HFF-Myc (cell line): ENCODE data around the gene SPOCK2.

ENCODE experiments used
- DNase-seq: peaks from one replicate; pipeline ENCODE4 v3.0.0-alpha.2; 2011; ENCODE audit warnings: low read depth; ENCODE audit errors: extremely low read depth
- H3K4me3 ChIP-seq: replicated peaks from 2 replicates; pipeline ENCODE4 v1.5.1; 2011; ENCODE audit warnings: low read depth, mild to moderate bottlenecking, control low read depth, low read length
- TF ChIP-seq, protein P1 (sequence below): IDR thresholded peaks from 2 replicates; pipeline ENCODE4 v1.5.1; 2012; ENCODE audit warnings: mild to moderate bottlenecking, low read depth, low read length, control low read depth; ENCODE audit errors: missing control alignments

The SPOCK2 gene

DNA sequence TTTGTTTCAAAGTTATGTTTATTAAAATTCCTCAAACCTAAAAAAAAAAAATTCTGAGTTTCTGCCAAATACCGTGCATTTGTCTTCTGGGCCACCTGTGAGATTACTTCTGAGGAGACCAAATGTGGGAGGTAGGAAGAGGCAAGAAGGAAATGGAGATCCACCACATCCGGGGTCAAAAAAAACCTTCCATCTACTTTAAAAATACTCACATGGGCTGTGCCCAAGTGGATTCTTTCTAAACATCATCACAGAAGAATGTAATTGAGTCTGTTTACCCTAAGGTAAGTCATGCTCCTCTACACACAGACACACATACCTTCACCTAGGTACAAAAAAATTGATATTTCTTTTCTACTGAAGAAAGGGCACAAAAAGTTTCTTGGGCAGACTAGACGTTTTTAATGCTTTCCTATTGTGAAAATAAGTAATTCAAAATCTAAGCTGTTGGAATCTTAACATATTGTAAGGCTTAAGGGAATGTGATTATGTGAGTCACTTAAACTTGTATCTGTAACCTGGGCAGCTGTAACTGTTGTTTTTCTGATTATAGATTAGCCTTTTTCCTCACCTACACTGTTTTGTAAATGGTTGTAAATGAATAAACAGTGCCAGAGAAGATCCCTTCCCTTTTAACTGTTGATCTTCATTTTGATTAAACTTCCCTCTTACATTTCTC lies 19.1 kb upstream of the SPOCK2 start:
- no peak overlapping the region for H3K4me3 ChIP-seq
- no peak for DNase-seq
- TF ChIP-seq, protein P1, sequence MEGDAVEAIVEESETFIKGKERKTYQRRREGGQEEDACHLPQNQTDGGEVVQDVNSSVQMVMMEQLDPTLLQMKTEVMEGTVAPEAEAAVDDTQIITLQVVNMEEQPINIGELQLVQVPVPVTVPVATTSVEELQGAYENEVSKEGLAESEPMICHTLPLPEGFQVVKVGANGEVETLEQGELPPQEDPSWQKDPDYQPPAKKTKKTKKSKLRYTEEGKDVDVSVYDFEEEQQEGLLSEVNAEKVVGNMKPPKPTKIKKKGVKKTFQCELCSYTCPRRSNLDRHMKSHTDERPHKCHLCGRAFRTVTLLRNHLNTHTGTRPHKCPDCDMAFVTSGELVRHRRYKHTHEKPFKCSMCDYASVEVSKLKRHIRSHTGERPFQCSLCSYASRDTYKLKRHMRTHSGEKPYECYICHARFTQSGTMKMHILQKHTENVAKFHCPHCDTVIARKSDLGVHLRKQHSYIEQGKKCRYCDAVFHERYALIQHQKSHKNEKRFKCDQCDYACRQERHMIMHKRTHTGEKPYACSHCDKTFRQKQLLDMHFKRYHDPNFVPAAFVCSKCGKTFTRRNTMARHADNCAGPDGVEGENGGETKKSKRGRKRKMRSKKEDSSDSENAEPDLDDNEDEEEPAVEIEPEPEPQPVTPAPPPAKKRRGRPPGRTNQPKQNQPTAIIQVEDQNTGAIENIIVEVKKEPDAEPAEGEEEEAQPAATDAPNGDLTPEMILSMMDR: no peak

DNA sequence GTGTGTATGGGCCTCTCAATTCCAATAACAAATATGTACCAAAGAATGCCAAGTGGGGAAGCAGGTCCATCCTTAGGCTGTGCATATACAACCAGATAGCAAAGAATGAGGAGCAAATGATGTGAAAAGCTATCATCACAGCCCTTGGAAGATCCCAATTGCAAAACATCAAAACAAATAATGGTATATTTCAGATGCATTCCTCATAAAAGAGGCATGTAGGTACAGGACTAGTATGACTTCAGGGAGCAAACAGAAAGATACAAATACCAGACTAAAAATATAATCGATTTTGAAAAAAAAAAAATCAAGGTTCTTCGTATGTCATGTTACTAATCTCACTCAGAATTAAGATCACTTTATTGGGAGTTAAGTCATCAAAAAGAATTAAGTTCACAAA lies 18.5 kb upstream of the SPOCK2 start:
- TF ChIP-seq, protein P1: no peak
- H3K4me3 ChIP-seq: no peak overlapping the region
- DNase-seq: no peak

DNA sequence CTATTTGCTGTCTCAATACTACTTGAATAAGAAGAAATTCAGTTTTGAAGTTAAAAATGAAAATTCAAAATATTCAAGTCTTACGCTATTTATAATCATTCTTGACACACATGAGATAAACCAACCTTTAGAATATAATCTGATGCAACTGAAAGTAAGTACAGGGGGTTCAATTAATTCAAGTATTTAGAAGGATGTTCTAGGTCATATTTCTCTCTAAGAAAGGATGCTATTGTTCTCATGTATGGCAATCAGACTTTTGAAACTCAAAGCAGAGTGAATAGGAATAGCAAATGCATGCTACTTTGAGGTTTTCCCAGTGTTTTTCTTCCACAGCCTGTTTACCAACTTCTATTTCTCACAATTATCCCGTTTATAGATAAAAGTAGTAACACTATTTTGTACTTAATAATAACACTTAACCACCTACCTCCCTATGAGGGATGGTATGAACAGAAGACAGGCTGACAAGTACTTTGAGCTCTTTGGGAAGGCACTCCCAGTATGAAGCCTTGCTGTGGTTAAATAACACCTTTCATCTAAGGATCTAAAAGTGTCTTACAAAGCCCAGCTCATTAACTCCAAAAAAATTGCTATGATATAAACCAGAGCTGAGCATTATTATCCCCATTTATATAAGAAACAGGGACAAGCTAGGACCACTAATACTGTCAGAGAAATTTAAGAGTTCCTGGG lies 18.0 kb upstream of the SPOCK2 start:
- no peak overlapping the region for H3K4me3 ChIP-seq
- TF ChIP-seq, protein P1: no peak
- DNase-seq: no peak

- no peak for DNase-seq
- H3K4me3 ChIP-seq: no peak overlapping the region
- TF ChIP-seq, protein P1: no peak
These were observed 17.4 kb upstream of the SPOCK2 start for GRCh38 chr10:72105710-72106109.

GRCh38 chr10:72105098-72105475 lies 16.7 kb upstream of the SPOCK2 start:
- TF ChIP-seq, protein P1: no peak
- H3K4me3 ChIP-seq: no peak overlapping the region
- DNase-seq: no peak

DNA sequence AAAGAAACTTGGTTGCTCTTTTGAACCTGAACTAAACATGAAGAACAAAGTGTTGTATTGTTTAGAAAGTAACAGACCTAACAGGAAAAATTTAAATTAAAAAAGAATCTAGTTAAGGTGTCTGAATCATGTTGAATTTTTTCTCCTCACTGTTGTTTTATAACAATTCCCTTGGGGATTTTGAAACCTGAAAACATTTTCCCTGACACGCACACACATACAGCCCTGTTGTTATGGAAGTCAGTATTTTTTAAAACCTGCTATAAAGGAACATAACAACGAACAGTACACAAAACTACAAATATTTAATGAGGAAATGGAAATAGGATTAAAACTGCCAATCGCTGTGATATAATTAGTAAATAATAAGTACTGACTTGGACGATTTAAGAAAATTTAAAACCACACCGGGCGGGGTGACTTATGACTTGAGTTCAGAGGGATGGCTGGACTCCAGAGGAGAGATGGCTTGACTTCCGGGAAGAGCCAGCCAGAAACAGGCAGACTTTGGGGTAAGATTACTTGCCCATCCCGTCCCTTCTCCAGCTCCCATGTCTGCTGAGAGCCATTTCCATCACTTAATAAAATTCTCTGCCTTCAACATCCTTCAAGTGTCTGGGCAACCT lies 16.2 kb upstream of the SPOCK2 start:
- H3K4me3 ChIP-seq: no peak overlapping the region
- TF ChIP-seq, protein P1: no peak
- no peak for DNase-seq

GRCh38 chr10:72099600-72099921 lies 11.2 kb upstream of the SPOCK2 start:
- H3K4me3 ChIP-seq: no peak overlapping the region
- TF ChIP-seq, protein P1: no peak
- DNase-seq: no peak
